Activated CD4-positive, CD25-positive, alpha-beta regulatory T cell treated with anti-CD3 and anti-CD28 coated beads, Interleukin-2, amount 50 U/mL, for 72 hours (primary cell): Measurements from ENCODE around the gene NEAT1.
"Not testable (repeated sequence)": the region's sequence is repeated elsewhere in the genome, so short reads cannot be mapped to it uniquely, and the experiment has no call there.

Source experiments
- DNase-seq: peaks from one replicate; pipeline ENCODE4 v3.0.0; 2021

The NEAT1 gene

GRCh38 chr11:65454696-65455456, 32.3 kb downstream of the NEAT1 start:
- DNase-seq = peak; percentile 87

- no peak for DNase-seq
Measured at GRCh38 chr11:65456418-65456817, 33.8 kb downstream of the NEAT1 start.

GRCh38 chr11:65459552-65459951, 37.0 kb downstream of the NEAT1 start:
- no peak for DNase-seq

GRCh38 chr11:65465471-65465870, 42.9 kb downstream of the NEAT1 start:
- not testable (repeated sequence) for DNase-seq

- DNase-seq = not testable (repeated sequence)
Measured at GRCh38 chr11:65467306-65467705, 44.7 kb downstream of the NEAT1 start.

- no peak for DNase-seq
Measured at GRCh38 chr11:65468874-65469333, 46.3 kb downstream of the NEAT1 start.

- DNase-seq = no peak
Measured at GRCh38 chr11:65470433-65471049, 47.9 kb downstream of the NEAT1 start.

GRCh38 chr11:65471447-65471891, 48.9 kb downstream of the NEAT1 start:
- DNase-seq = no peak

- not testable (repeated sequence) for DNase-seq
Measured at GRCh38 chr11:65472588-65473277, 50.1 kb downstream of the NEAT1 start.

- DNase-seq = no peak
Measured at GRCh38 chr11:65473278-65473860, 50.8 kb downstream of the NEAT1 start.

- DNase-seq = no peak
Measured at GRCh38 chr11:65474864-65475263, 52.3 kb downstream of the NEAT1 start.

GRCh38 chr11:65476632-65477148, 54.1 kb downstream of the NEAT1 start:
- DNase-seq = no peak

- DNase-seq = peak; percentile 90
Measured at GRCh38 chr11:65477149-65477965, 54.8 kb downstream of the NEAT1 start.

- no peak for DNase-seq
Measured at GRCh38 chr11:65478388-65479183, 56.0 kb downstream of the NEAT1 start.

GRCh38 chr11:65479184-65480145, 56.9 kb downstream of the NEAT1 start:
- no peak for DNase-seq

GRCh38 chr11:65482306-65482850, 59.8 kb downstream of the NEAT1 start:
- DNase-seq = no peak

- no peak for DNase-seq
Measured at GRCh38 chr11:65485920-65486219, 63.3 kb downstream of the NEAT1 start.

- DNase-seq = no peak
Measured at GRCh38 chr11:65486570-65487466, 64.2 kb downstream of the NEAT1 start.
